MM.1S (cell line): ENCODE results near the gene ZBTB38.

Source experiments
- EZH2 ChIP-seq: fragments of 300-600 bp; sonication (generic); optimal IDR thresholded peaks from 2 replicates; pipeline ENCODE3; 2017; ENCODE audit warnings: low read depth, mild to moderate bottlenecking, antibody characterized with exemption, low read length, mixed read lengths
- EZH2phosphoT487 ChIP-seq: fragments of 300-600 bp; sonication (generic); IDR thresholded peaks from 2 replicates; pipeline ENCODE4 v1.6.1; 2018; ENCODE audit warnings: antibody characterized with exemption, low read length
- TF ChIP-seq, protein P1 (sequence below): fragments of 300-600 bp; sonication (generic); IDR thresholded peaks from 2 replicates; pipeline ENCODE4 v1.5.1; 2016; ENCODE audit warnings: antibody characterized with exemption, low read length, mixed read lengths

DNA sequence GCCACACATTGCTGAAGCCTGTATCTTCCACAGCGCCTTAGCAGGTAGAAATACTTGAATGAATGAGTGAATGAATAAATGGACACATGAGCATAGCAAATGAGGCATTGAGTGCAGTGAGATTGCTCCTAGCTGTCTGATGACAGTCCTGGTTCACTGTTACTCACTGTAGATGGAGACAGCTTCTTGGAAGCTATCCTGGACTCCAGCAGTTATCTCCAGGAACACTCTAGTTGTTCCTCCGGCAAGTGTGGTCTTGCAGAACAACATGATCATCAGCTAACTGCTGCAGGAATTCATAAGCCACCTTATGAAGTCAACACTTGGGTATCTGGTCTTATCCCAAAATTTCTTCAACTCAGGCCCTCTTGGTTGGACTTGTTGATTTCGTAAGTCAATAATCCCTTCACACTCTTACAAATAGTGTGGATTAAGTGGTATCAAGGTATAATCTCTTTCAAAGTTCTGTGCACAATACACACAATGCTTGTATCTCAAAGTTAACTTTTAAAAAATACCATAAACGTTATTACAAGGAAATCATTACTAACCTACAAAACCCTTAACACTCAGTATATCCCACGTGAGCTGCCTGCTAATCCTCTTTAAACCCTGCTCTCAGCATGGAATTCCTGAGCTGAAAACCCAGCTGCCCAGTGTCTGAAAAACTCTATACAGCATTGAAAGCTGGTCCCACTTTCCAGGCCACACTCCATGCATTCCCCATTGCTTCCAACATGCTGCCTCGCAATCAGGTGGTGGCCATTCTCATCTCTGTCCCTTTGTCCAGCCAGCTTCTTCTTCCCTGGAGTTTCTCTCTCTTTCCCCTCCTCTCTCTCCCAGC, 14.4 kb upstream of the ZBTB38 start:
- TF ChIP-seq, protein P1, sequence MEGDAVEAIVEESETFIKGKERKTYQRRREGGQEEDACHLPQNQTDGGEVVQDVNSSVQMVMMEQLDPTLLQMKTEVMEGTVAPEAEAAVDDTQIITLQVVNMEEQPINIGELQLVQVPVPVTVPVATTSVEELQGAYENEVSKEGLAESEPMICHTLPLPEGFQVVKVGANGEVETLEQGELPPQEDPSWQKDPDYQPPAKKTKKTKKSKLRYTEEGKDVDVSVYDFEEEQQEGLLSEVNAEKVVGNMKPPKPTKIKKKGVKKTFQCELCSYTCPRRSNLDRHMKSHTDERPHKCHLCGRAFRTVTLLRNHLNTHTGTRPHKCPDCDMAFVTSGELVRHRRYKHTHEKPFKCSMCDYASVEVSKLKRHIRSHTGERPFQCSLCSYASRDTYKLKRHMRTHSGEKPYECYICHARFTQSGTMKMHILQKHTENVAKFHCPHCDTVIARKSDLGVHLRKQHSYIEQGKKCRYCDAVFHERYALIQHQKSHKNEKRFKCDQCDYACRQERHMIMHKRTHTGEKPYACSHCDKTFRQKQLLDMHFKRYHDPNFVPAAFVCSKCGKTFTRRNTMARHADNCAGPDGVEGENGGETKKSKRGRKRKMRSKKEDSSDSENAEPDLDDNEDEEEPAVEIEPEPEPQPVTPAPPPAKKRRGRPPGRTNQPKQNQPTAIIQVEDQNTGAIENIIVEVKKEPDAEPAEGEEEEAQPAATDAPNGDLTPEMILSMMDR: no peak
- TF ChIP-seq EZH2phosphoT487 (no peak), EZH2 (no peak)
